ENCODE measurements around the gene AGA.

The AGA gene

DNA sequence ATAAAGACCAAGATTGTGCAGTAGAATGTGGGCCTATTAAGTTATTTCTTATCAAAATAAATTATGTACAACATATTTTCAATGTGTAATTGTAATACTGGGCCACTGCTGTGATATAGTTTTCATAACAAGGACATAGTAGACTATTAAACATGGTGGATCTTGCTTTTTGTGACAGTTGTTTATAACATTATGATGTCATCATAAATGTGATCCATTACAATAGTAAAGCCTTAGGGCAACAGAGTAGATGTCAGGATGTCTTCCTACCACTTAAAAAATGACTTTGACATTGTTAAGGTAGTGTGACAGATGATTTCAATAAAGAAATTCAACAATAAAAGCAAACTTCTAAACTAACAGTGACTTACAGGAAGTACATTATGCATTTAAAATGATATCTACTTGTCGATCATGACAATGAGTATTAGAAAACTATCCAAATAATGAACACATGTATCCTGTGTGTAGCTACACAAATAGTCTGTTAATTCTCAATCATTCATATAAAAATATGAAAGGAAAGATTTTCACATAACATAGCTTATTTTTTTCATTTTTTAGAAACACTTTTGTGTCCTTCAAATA is 5.3 kb upstream of the AGA start:
- no peak for DNase-seq

DNA sequence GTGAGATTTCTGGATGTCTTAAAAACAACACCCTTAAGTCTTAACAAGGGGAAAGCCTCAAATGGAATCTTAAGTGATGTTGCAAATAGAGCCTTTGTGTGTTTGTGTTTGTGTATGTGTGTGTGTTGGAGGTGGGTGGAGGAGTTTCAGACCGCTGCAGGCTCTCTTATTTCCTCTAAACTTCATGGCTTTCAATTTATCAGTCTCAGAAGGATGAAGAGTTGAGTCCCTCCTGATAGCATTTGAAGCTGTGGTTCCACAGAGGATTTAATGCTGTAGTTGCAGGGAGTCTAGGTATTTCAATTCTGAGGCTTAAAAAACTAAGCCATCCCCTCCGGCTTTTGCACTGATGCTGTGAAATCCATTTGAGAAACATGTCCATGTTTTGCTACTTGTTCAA is 4.3 kb upstream of the AGA start:
- no peak for DNase-seq

DNA sequence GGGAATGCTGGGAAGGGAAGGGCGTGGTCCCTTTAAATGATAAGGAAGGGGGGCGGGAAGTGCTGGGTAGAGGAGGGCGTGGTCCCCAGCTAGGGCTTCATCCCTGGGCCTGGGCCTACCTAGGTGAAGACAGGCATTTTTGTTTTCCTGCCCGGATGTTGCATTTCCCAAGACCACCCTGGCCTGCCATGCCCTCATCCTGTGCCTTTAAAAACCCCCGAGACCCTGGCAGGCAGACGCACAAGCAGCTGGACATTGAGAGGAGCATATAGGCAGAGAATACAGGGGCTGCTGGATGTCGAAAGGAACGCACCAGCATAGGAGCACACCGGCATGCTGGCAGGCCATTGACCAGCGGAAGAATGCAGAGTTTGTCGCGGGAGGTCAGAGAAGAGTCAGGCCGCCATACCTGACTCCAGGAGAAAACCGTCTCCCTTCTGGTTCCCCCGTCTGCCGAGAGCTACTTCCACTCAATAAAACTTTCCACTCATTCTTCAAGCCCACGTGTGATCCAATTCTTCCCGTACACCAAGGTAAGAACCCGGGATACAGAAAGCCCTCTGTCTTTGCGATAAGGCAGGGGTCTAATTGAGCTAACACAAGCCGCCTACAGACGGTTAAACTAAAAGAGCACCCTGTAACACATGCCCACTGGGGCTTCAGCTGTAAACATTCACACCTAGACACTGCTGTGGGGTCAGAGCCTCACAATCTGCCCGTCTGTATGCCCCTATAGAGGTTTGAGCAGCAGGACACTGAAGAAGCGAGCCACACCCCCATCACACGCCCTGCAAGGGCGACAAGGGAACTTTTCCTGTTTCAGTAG is 2.9 kb upstream of the AGA start:
- no peak for DNase-seq

DNA sequence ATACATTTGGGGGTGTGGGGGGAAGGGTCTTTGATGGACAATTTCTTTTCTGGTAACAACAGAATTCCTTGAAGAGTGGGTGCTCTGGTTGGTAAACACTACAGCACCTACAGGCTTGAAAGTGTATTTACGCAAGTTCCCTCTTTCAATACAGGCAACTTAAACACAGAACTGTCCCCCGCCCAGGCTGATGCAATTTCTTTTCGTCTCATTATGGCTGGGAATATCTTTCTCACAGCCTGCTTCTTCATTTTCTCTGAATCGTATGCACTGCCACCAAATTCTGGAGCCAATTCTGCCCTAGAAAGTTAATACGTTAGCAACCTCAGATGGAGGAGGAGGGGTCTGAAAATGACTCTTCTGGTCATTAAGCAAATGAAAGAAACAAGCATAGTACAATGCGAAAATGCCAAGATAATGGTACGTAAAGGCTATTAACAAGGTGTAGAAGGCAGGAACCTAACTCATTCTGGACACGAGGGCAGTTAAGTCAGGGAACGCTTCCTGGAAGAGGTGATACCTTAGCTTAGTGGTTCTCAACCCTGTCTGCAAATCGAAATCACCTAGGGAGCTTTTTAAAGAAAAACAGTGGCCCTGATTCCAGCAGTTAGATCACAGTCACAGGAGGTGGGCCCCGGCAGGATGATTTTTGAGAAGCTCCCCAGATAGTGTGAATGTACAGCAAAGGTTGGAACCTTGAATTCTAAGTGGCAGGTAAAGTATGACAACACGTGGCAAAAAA is 1.0 kb downstream of the AGA start:
- DNase-seq: peak in 2 of 56 donors; percentile 7 to 45

GRCh38 chr4:177436456-177436855 is 5.8 kb downstream of the AGA start:
- no peak for DNase-seq

GRCh38 chr4:177434667-177435066 is 7.6 kb downstream of the AGA start:
- DNase-seq: no peak

GRCh38 chr4:177427192-177427591 is 15.0 kb downstream of the AGA start:
- no peak for DNase-seq

- peak in 5 of 56 donors; percentile 2 to 52 (median 9) for DNase-seq
Observed at GRCh38 chr4:177419434-177419833, 22.8 kb downstream of the AGA start.

DNA sequence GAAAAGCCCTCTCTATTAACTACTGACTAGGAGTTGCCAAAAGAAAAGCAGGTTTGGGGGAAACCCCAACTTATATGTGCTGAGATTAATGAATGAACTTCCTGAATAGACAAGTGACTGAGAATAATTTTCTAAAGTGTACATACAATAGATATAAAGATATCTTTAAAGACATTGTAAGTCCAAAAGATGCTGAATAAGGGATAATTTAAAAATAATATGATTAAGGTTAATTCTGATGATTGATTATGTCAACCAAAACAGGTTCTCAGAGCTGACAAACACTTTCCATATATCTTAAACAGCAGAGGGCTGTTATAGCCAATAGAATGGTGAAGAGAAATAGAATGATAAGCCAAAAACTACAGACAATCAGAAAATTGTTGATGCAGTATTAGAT is 28.6 kb downstream of the AGA start:
- no peak for DNase-seq

GRCh38 chr4:177413076-177413475 is 29.2 kb downstream of the AGA start:
- no peak for DNase-seq

DNA sequence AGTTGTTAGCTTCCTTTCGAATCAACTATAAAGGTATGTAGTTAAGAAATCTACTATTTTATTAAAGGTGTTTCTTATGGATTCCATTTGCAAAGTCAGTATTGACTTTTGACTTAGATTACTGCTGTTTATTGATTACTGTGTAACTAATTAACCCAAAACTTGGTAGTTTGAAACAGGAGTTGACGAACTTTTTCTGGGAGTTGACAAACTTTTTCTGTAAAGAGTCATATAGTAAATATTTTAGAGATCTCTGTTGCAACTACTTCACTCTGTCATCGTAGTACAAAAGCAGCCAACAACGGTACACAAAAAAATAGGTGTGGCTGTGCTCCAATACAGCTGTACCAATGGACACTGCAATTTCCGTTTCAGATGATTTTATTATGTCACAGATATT is 30.2 kb downstream of the AGA start:
- no peak for DNase-seq

- DNase-seq: no peak
Observed at GRCh38 chr4:177410566-177410965, 31.7 kb downstream of the AGA start.

- no peak for DNase-seq
Observed at GRCh38 chr4:177408023-177408422, 34.2 kb downstream of the AGA start.

DNA sequence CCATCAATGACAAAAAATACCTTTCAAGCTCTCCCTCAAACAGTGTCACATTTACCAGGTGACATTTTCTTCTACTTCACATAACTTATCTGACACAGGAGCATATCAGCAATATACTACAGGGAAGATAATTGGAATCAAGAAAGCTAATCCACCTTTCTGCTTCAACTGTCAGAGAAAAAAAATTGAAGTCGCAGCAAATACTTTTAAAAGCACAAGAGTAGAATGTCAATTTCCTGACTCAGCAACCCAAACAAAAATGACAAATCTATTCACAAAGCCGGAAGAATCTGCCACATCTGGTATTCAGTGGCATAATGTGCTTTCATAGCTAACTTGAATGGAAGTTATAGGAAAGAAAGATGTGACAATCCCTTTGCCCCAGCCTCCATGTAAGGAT is 36.7 kb downstream of the AGA start:
- DNase-seq: no peak

DNA sequence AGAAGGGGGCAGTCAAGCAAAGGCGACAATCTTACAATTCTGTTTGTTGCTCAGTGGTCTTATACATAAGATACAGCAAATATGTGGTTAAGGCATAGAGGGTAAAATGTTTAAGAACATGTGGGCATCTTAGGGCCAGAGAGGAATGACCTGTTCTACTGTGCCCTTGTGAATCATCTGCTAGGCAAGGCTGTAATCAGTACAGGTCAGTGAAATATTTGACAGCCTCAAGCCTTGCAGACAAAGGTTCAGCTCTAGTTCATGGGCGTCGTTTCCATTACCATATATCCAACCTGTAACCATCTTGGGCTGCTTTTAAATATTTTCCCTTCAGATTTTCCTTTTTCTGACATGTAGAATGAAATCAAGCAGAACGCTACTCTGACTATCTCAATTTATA is 37.3 kb downstream of the AGA start:
- DNase-seq: no peak

- no peak for DNase-seq
Observed at GRCh38 chr4:177404342-177404741, 37.9 kb downstream of the AGA start.

GRCh38 chr4:177403746-177404145 is 38.5 kb downstream of the AGA start:
- no peak for DNase-seq

DNA sequence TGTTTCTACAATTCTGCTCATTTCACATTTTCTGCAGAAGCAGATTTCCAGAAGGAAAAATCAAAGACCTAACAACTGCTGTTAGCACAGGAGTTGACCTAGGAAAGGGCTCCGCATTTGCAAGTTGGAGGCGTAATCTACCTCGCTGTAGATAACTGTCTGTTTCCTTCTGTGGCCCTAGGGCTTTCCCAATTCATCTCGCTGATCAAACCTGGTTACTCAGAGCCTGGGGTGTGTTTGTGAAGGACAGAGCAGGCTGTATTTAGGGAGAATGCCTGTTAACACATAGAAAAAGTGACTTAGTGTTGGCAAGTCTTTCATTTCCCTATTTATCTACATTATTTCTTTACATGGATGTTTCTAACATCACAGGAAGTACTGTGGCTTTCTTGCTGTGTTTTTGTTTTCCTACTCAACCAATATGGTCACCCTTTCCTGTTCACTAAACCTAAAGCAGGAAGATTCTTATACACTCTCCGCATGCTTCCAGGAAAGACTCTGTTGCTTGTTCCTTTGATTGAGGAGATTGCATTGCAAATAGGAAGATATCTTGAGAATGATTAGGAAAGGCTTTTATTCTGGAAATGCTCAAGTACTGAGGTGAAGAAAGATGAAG is 40.5 kb downstream of the AGA start:
- DNase-seq: no peak

- no peak for DNase-seq
Observed at GRCh38 chr4:177400030-177400429, 42.2 kb downstream of the AGA start.

GRCh38 chr4:177396352-177396751 is 45.9 kb downstream of the AGA start:
- no peak for DNase-seq

DNA sequence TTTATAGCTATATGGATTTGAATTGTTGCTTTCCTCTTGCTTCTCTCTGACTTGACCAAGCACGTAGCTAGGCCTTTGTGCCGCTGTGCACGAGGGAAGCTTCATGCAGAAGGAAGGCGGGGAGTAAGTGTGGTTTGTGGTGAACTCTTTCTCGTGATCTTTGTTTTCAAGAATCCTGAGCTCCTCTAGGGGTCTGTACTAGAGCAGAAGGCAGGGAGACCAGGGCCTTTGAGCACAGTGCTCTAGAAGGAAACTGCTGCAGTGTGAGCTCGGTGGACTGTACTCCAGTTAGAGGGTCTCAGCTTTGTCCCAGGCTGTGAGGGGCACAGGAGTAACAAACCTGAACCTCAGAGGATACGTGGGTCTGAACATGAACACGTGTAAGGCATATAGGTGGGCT is 49.0 kb downstream of the AGA start:
- DNase-seq: no peak

- no peak for DNase-seq
Observed at GRCh38 chr4:177391953-177392352, 50.3 kb downstream of the AGA start.
